Vagina (tissue), 2 donors: ENCODE data around the gene ELF1.
A peak's percentile ranks its signal among the peaks of the same experiment; 100 is the strongest.

ENCODE experiments used
- CTCF ChIP-seq, 3 experiments: fragments of 450-650 bp in 2 of 3; fragments of 200-600 bp in 1 of 3; sonication (generic) in 1 of 3; IDR thresholded peaks; one replicate each; pipeline ENCODE4 v1.5.1; 2017 to 2019; ENCODE audit warnings: antibody characterized with exemption in 3 of 3, mild to moderate bottlenecking in 2 of 3, moderate library complexity in 2 of 3
- POLR2A ChIP-seq, 2 donors: fragments of 450-650 bp; IDR thresholded peaks; one replicate each; pipeline ENCODE4 v1.6.1; 2017; ENCODE audit warnings: antibody characterized with exemption in 2 of 2, mild to moderate bottlenecking in 2 of 2, moderate library complexity in 2 of 2
- POLR2AphosphoS5 ChIP-seq, 2 donors: sonication (generic); formaldehyde crosslinking; IDR thresholded peaks; one replicate each; pipeline ENCODE4 v1.9.0; 2017; ENCODE audit warnings: antibody characterized with exemption in 2 of 2, mild to moderate bottlenecking in 2 of 2, low read depth in 1 of 2; ENCODE audit not compliant: insufficient read depth in 1 of 2

DNA sequence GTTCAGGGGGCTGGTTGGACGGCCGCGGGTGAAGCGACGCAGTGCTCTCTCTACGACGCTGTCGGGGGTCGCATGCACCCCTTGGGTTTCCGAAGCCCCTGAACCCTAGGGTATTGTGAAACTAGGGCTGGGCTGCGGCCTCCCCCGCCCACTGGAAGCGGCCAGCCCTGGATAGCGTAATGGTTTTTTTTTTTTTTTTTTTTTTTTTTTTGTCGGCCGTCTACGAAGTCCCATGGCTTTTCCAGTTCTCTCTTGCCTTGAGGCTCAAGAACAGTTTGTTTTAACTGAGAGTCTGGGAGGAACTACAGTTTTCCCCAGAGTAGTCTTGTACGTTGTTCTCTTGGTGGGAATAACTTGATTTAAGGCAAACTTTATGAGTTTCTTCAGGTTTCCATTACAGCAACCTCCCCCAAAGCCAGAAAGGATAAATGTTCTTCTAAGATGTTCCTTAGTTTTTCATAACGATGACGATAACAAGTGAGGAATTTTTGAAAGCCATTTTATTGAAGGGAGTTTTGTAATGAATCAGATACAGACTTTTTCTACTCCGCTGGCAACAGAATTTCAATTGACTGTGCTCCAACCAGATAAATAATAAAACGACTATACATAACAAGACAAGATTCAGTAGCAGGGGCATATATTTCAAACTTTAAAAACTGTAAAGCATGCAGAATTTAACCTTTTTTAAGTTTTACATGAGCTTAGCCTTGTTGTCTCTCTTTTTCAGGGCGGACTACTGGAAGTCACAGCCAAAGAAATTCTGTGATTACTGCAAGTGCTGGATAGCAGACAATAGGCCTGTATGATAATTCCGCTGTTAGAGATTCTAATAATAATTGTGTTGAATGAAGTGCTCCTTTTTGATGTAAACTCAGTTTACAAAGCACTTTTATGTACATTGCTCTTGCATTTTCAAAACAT lies 43.1 kb upstream of the ELF1 start:
- TF ChIP-seq CTCF (IDR thresholded peaks at IDR 0.05) (no peak), POLR2A (IDR thresholded peaks at IDR 0.05) (no peak), POLR2AphosphoS5 (IDR thresholded peaks at IDR 0.05; ENCODE audit: insufficient read depth in 1 of 2, low read depth in 1 of 2) (peak in 1 of 2 donors; percentile 27)
